Smooth muscle cell (in vitro differentiated cells): Measurements from ENCODE around the gene DNMT3L. TPM values are rescaled to one million over a fixed set of nuclear protein-coding genes. Genes with fewer than 3 reads are reported as not detected.

Experiments
- DNase-seq: peaks from one replicate; lab custom pipeline; 2025; ENCODE audit not compliant: unreplicated experiment; lab: John Stamatoyannopoulos, UW
- H2AFZ ChIP-seq: fragments of 200-600 bp; sonication (generic); 2 replicates; pipeline ENCODE4 v1.6.0; 2016; ENCODE audit warnings: antibody characterized with exemption, low read depth, mild to moderate bottlenecking
- H3F3A ChIP-seq: fragments of 200-600 bp; sonication (generic); 2 replicates; pipeline ENCODE4 v1.6.0; 2017; ENCODE audit warnings: antibody characterized with exemption, low read depth
- H3K27ac ChIP-seq: fragments of 200-600 bp; sonication (generic); 2 replicates; pipeline ENCODE4 v1.5.1; 2016; ENCODE audit warnings: low read depth, mild to moderate bottlenecking
- H3K27me3 ChIP-seq: fragments of 200-600 bp; sonication (generic); 2 replicates; pipeline ENCODE4 v1.6.1; 2016; ENCODE audit warnings: low read depth, mild to moderate bottlenecking
- H3K36me3 ChIP-seq: fragments of 200-600 bp; sonication (generic); 2 replicates; pipeline ENCODE4 v1.5.1; 2016; ENCODE audit warnings: low read depth
- H3K4me1 ChIP-seq: fragments of 200-600 bp; sonication (generic); 2 replicates; pipeline ENCODE4 v1.5.1; 2016; ENCODE audit warnings: low read depth
- H3K4me2 ChIP-seq: fragments of 200-600 bp; sonication (generic); 2 replicates; pipeline ENCODE4 v1.6.0; 2016; ENCODE audit warnings: mild to moderate bottlenecking
- H3K4me3 ChIP-seq: fragments of 200-600 bp; sonication (generic); 2 replicates; pipeline ENCODE4 v1.5.1; 2016; ENCODE audit warnings: mild to moderate bottlenecking
- H3K79me2 ChIP-seq: fragments of 200-600 bp; sonication (generic); 2 replicates; pipeline ENCODE4 v1.6.0; 2016; ENCODE audit warnings: low read depth, mild to moderate bottlenecking
- H3K9ac ChIP-seq: fragments of 200-600 bp; sonication (generic); 2 replicates; pipeline ENCODE4 v1.6.0; 2016; ENCODE audit warnings: low read depth
- H3K9me3 ChIP-seq: fragments of 200-600 bp; sonication (generic); replicated peaks from 2 replicates; pipeline ENCODE4 v1.5.1; 2016; ENCODE audit warnings: low read depth
- H4K20me1 ChIP-seq: fragments of 200-600 bp; sonication (generic); 2 replicates; pipeline ENCODE4 v1.6.0; 2016; ENCODE audit warnings: low read depth
- CTCF ChIP-seq: fragments of 200-600 bp; sonication (generic); IDR thresholded peaks from 2 replicates; pipeline ENCODE4 v1.5.1; 2017; ENCODE audit warnings: borderline replicate concordance, mild to moderate bottlenecking, antibody characterized with exemption; ENCODE audit not compliant: insufficient read depth, poor library complexity, severe bottlenecking
- WGBS: methylation state at CpG from one replicate; pipeline ENCODE4 v1.1.7; 2016; ENCODE audit warnings: low lambda C conversion rate; 5-methylcytosine and 5-hydroxymethylcytosine counted together
- polyA plus RNA-seq: library from polyadenylated mRNA; unstranded; fragments of >200 nt; fragmentation: Nextera tagmentation; extraction: Ambion mirVana; gene quantifications from 2 replicates; pipeline ENCODE4 v1.2.1, GENCODE V29; 2016
- total RNA-seq: library from RNA; depleted of rRNA; stranded (reverse); fragments of >200 nt; gene quantifications from 2 replicates; pipeline ENCODE4 v1.2.3, GENCODE V29; 2014

The DNMT3L gene
- total and polyA plus RNA-seq, 2 experiments from 2014 or later = not detected

- 91% methylated on average over 22 of the region's 22 CpGs for WGBS
- Histone ChIP-seq H3K4me3 (no peak overlapping the region), H3F3A (no peaks in the 10 kb centered on the region), H2AFZ (no peak overlapping the region), H3K27ac (no peak overlapping the region), H3K9ac (no peak overlapping the region), H4K20me1 (no peaks in the 10 kb centered on the region), H3K36me3 (no peaks in the 10 kb centered on the region), H3K27me3 (no peaks in the 10 kb centered on the region), H3K4me1 (peaks cover 8% of the 10 kb centered on the region), H3K4me2 (no peak overlapping the region), H3K9me3 (no peaks in the 10 kb centered on the region), H3K79me2 (no peaks in the 10 kb centered on the region)
- TF ChIP-seq CTCF = no peak
- DNase-seq = no peak
Measured at GRCh38 chr21:44259082-44259705, 2.5 kb downstream of the DNMT3L start.

- Histone ChIP-seq H2AFZ (no peak overlapping the region), H3K27me3 (no peaks in the 10 kb centered on the region), H3K79me2 (no peaks in the 10 kb centered on the region), H3K36me3 (no peaks in the 10 kb centered on the region), H3K4me3 (no peak overlapping the region), H3K9ac (no peak overlapping the region), H3F3A (no peaks in the 10 kb centered on the region), H3K9me3 (no peaks in the 10 kb centered on the region), H4K20me1 (no peaks in the 10 kb centered on the region), H3K4me1 (peaks cover 1% of the 10 kb centered on the region), H3K27ac (no peak overlapping the region), H3K4me2 (no peak overlapping the region)
- TF ChIP-seq CTCF = no peak
- 93% methylated on average over 34 of the region's 34 CpGs for WGBS
- no peak for DNase-seq
Measured at GRCh38 chr21:44258056-44258725, 3.5 kb downstream of the DNMT3L start.

- H3K9me3 ChIP-seq = no peaks in the 10 kb centered on the region
- no peak overlapping the region for H3K4me3 ChIP-seq
- no peak overlapping the region for H3K27ac ChIP-seq
- no peaks in the 10 kb centered on the region for H3K79me2 ChIP-seq
- H3K4me1 ChIP-seq = no peaks in the 10 kb centered on the region
- H3K36me3 ChIP-seq = no peaks in the 10 kb centered on the region
- H3K27me3 ChIP-seq = no peaks in the 10 kb centered on the region
- no peaks in the 10 kb centered on the region for H3F3A ChIP-seq
- H2AFZ ChIP-seq = no peak overlapping the region
- no peak overlapping the region for H3K4me2 ChIP-seq
- DNase-seq = no peak
- H4K20me1 ChIP-seq = no peaks in the 10 kb centered on the region
- TF ChIP-seq CTCF = no peak
- WGBS = 83% methylated on average over 10 of the region's 11 CpGs
- H3K9ac ChIP-seq = no peak overlapping the region
Measured at GRCh38 chr21:44255511-44255981, 6.2 kb downstream of the DNMT3L start.
